ENCODE results near the gene CBFA2T2. TPM values are rescaled to one million over a fixed set of nuclear protein-coding genes. Genes with fewer than 3 reads are reported as not detected.
"Not testable (repeated sequence)": the region's sequence is repeated elsewhere in the genome, so short reads cannot be mapped to it uniquely, and the experiment has no call there.

Gene CBFA2T2
- total RNA-seq, 4 donors from 2014 or later: 17.2 to 24.6 (median 21.7) TPM

DNA sequence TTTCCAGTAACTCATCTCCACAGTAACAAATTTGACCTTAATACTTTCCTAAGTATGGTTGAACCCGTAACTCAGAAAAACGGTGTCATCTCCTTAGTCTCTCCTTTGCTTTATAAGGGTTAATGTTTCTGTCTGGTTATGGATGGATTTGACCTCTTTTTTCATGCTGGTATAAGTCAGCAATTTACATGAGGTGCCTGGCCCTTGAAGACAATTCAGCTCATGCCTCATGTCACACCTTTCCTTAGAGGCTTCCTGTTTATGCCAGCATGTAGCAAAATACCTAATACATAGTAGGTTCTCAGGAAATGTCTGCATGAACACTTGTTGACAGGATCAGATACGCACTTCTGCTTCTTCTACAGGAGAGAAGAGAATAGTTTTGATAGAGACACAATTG lies 134.5 kb downstream of the CBFA2T2 start:
- DNase-seq (ENCODE audit: low spot score in 2 of 2): no peak
- no peak for TF ChIP-seq POLR2A (IDR thresholded peaks at IDR 0.05)
- TF ChIP-seq, protein P1, sequence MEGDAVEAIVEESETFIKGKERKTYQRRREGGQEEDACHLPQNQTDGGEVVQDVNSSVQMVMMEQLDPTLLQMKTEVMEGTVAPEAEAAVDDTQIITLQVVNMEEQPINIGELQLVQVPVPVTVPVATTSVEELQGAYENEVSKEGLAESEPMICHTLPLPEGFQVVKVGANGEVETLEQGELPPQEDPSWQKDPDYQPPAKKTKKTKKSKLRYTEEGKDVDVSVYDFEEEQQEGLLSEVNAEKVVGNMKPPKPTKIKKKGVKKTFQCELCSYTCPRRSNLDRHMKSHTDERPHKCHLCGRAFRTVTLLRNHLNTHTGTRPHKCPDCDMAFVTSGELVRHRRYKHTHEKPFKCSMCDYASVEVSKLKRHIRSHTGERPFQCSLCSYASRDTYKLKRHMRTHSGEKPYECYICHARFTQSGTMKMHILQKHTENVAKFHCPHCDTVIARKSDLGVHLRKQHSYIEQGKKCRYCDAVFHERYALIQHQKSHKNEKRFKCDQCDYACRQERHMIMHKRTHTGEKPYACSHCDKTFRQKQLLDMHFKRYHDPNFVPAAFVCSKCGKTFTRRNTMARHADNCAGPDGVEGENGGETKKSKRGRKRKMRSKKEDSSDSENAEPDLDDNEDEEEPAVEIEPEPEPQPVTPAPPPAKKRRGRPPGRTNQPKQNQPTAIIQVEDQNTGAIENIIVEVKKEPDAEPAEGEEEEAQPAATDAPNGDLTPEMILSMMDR (IDR thresholded peaks at IDR 0.05): no peak
- 88 to 95% methylated on average over 3 of the region's 3 CpGs for WGBS, 2 donors
- H3K4me3 ChIP-seq (ENCODE audit: low read depth, poor library complexity, severe bottlenecking): no peak overlapping the region
- intact Hi-C loops (cut with DNase I; ENCODE audit: low total_unique reads): no loop called here

- no peak for DNase-seq (ENCODE audit: low spot score in 2 of 2)
- H3K4me3 ChIP-seq (ENCODE audit: low read depth, poor library complexity, severe bottlenecking): no peak overlapping the region
- TF ChIP-seq POLR2A (IDR thresholded peaks at IDR 0.05): no peak
- TF ChIP-seq, protein P1 (IDR thresholded peaks at IDR 0.05): no peak
- 87 to 93% methylated on average over 4 of the region's 4 CpGs for WGBS, 2 donors
- intact Hi-C loops (cut with DNase I; ENCODE audit: low total_unique reads): no loop called here
Measured at GRCh38 chr20:33626190-33626589, 136.3 kb downstream of the CBFA2T2 start.

- intact Hi-C loops (cut with DNase I; ENCODE audit: low total_unique reads): no loop called here
Measured at GRCh38 chr20:33627577-33628216, 137.8 kb downstream of the CBFA2T2 start.

GRCh38 chr20:33629533-33629932 lies 139.6 kb downstream of the CBFA2T2 start:
- DNase-seq (ENCODE audit: low spot score in 2 of 2): no peak
- intact Hi-C loops (cut with DNase I; ENCODE audit: low total_unique reads): no loop called here
- H3K4me3 ChIP-seq (ENCODE audit: low read depth, poor library complexity, severe bottlenecking): no peak overlapping the region
- WGBS, 2 donors: 94 to 95% methylated on average over 10 of the region's 10 CpGs
- TF ChIP-seq, protein P1 (IDR thresholded peaks at IDR 0.05): no peak
- TF ChIP-seq POLR2A (IDR thresholded peaks at IDR 0.05): no peak

More at GRCh38 chr20:33627577-33628216, 137.8 kb downstream of the CBFA2T2 start:
- no peak for DNase-seq (ENCODE audit: low spot score in 2 of 2)
- no peak for TF ChIP-seq POLR2A (IDR thresholded peaks at IDR 0.05)
- no peak overlapping the region for H3K4me3 ChIP-seq (ENCODE audit: low read depth, poor library complexity, severe bottlenecking)
- WGBS, 2 donors: 96 to 99% methylated on average over 4 of the region's 4 CpGs

GRCh38 chr20:33629979-33630378 lies 140.1 kb downstream of the CBFA2T2 start:
- TF ChIP-seq POLR2A (IDR thresholded peaks at IDR 0.05): no peak
- intact Hi-C loops (cut with DNase I; ENCODE audit: low total_unique reads): no loop called here
- WGBS, 2 donors: 89 to 93% methylated on average over 5 of the region's 5 CpGs

DNA sequence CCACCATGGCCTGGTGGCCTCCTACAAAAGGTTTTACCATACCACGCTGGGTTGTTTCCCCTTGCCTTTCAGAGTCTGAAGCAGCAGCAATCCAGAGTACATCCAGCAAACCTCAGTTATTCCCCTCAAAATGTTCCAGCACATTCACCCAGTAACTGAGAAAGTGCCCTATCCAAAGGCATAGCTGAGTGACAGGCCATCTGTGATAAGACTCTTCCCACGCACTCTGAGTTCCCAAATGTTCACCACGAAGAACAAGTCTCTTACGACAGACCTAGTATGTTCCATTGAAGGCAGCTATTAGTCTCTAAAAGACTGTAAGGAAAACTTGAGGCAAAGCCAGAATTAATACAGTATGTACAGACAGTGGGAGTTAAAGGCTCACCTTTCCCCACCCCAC lies 140.6 kb downstream of the CBFA2T2 start:
- 89 to 91% methylated on average over 4 of the region's 4 CpGs for WGBS, 2 donors
- intact Hi-C loops (cut with DNase I; ENCODE audit: low total_unique reads): no loop called here
- no peak for DNase-seq (ENCODE audit: low spot score in 2 of 2)
- no peak for TF ChIP-seq POLR2A (IDR thresholded peaks at IDR 0.05)
- TF ChIP-seq, protein P1 (IDR thresholded peaks at IDR 0.05): no peak
- H3K4me3 ChIP-seq (ENCODE audit: low read depth, poor library complexity, severe bottlenecking): no peak overlapping the region

More at GRCh38 chr20:33629979-33630378, 140.1 kb downstream of the CBFA2T2 start:
- DNase-seq (ENCODE audit: low spot score in 2 of 2): no peak
- H3K4me3 ChIP-seq (ENCODE audit: low read depth, poor library complexity, severe bottlenecking): no peak overlapping the region

GRCh38 chr20:33631910-33632309 lies 142.0 kb downstream of the CBFA2T2 start:
- intact Hi-C loops (cut with DNase I; ENCODE audit: low total_unique reads); DNase-seq (ENCODE audit: low spot score in 2 of 2); H3K4me3 ChIP-seq (ENCODE audit: low read depth, poor library complexity, severe bottlenecking): not testable (repeated sequence)
- 81 to 86% methylated on average over 4 of the region's 4 CpGs for WGBS, 2 donors

Measured in lower leg skin (tissue), 4 donors.